Camera-type eye (tissue), 1 donor: ENCODE data around the gene NHS. TPM values are rescaled to one million over a fixed set of nuclear protein-coding genes. Genes with fewer than 3 reads are reported as not detected.

ENCODE experiments used
- total RNA-seq: library from RNA; depleted of rRNA; stranded (reverse); fragments of >200 nt; gene quantifications from one replicate; pipeline ENCODE4 v1.2.3, GENCODE V29; 2014

The NHS gene
- total RNA-seq = 17.2 TPM

GRCh38 chrX:17374619-17375366 is at the start of gene NHS:
NHS (plus strand) TSS chrX:17375200; CDS start chrX:17375758, 558 bp downstream.

GRCh38 chrX:17736856-17737709 is 362.1 kb downstream of the NHS start, which contains the start of gene SCML1:
SCML1 (plus strand) TSS chrX:17737493; CDS start chrX:17744187, 6,694 bp downstream.

